ENCODE measurements around the gene HSBP1L1. TPM values are rescaled to one million over a fixed set of nuclear protein-coding genes. Genes with fewer than 3 reads are reported as not detected.

The HSBP1L1 gene
- total and polyA plus RNA-seq, 2 donors (not counting 3 experiments of a cell fraction or from before 2014, with no cell fraction given), result 5.2 to 7.1 TPM

GRCh38 chr18:79955302-79956075 lies 9.0 kb upstream of the HSBP1L1 start:
- dilution Hi-C loops (cut with MboI; ENCODE audit: extremely low pct_ligation_motif_present, low sequenced_read_pairs), result no loop called here
- H3K27ac ChIP-seq (ENCODE audit: insufficient read depth, low read depth, low read length), result no peak overlapping the region
- H3K9ac ChIP-seq (replicated peaks; ENCODE audit: extremely low read depth, insufficient read depth, low read length), result no peak overlapping the region
- H3K4me2 ChIP-seq (ENCODE audit: insufficient read depth, low read length), result no peak overlapping the region
- DNase-seq (ENCODE audit: low read depth, low spot score) (no peak), FAIRE-seq (no peak)
- H3K9me3 ChIP-seq (replicated peaks; ENCODE audit: control insufficient read depth, insufficient read depth, low read length), result no peaks in the 10 kb centered on the region
- H3K36me3 ChIP-seq (ENCODE audit: control insufficient read depth in 2 of 2, extremely low read depth in 1 of 2, insufficient read depth in 2 of 2, low read length in 2 of 2), result no peaks in the 10 kb centered on the region
- no peaks in the 10 kb centered on the region for H4K20me1 ChIP-seq (replicated peaks; ENCODE audit: control insufficient read depth, extremely low read depth, insufficient read depth, low read length)
- H3K9me1 ChIP-seq (replicated peaks; ENCODE audit: control insufficient read depth, extremely low read depth, insufficient read depth, low read length), result no peaks in the 10 kb centered on the region
- peaks cover 6 to 9% of the 10 kb centered on the region in 2 experiments for H3K27me3 ChIP-seq (ENCODE audit: control insufficient read depth in 2 of 2, insufficient read depth in 2 of 2, low read length in 2 of 2)
- TF ChIP-seq FOS (IDR thresholded peaks at IDR 0.05; ENCODE audit: borderline replicate concordance, insufficient read depth, low read length) (no peak), EZH2 (IDR thresholded peaks at IDR 0.05; ENCODE audit: borderline replicate concordance, low read depth, low read length, severe bottlenecking) (no peak), POLR2A (IDR thresholded peaks at IDR 0.05; ENCODE audit: low read depth, low read length) (no peak), MYC (IDR thresholded peaks at IDR 0.05; ENCODE audit: low read depth, low read length) (no peak), POLR2AphosphoS5 (IDR thresholded peaks at IDR 0.05; ENCODE audit: insufficient read depth, low read depth, low read length) (no peak), MAX (IDR thresholded peaks at IDR 0.05; ENCODE audit: insufficient read depth, insufficient read length) (no peak), JUN (IDR thresholded peaks at IDR 0.05; ENCODE audit: borderline replicate concordance, insufficient read depth, insufficient read length, low read depth) (no peak), GATA2 (IDR thresholded peaks at IDR 0.05; ENCODE audit: insufficient read depth, insufficient read length, low read depth, low read length) (no peak)
- TF ChIP-seq, protein P1, sequence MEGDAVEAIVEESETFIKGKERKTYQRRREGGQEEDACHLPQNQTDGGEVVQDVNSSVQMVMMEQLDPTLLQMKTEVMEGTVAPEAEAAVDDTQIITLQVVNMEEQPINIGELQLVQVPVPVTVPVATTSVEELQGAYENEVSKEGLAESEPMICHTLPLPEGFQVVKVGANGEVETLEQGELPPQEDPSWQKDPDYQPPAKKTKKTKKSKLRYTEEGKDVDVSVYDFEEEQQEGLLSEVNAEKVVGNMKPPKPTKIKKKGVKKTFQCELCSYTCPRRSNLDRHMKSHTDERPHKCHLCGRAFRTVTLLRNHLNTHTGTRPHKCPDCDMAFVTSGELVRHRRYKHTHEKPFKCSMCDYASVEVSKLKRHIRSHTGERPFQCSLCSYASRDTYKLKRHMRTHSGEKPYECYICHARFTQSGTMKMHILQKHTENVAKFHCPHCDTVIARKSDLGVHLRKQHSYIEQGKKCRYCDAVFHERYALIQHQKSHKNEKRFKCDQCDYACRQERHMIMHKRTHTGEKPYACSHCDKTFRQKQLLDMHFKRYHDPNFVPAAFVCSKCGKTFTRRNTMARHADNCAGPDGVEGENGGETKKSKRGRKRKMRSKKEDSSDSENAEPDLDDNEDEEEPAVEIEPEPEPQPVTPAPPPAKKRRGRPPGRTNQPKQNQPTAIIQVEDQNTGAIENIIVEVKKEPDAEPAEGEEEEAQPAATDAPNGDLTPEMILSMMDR (IDR thresholded peaks at IDR 0.05; ENCODE audit: extremely low read depth in 1 of 2, insufficient read depth in 1 of 2, low read depth in 1 of 2, low read length in 2 of 2), result no peak
- BruUV-seq (replicated peaks), result no TSS peak
- H3K79me2 ChIP-seq (ENCODE audit: control insufficient read depth, insufficient read depth, low read length), result peaks cover 2% of the 10 kb centered on the region
- intact Hi-C loops (cut with micrococcal nuclease), result loop anchor here (10.0 kb wide), 1 partner anchor 161 kb away; the partner anchor contains the start of gene KCNG2
- no peaks in the 10 kb centered on the region for H3K4me1 ChIP-seq (ENCODE audit: control insufficient read depth, extremely low read depth, insufficient read depth, low read length)
- ChIA-PET CTCF (interaction anchor here (1.2 kb wide), 1 partner anchor 577 kb away, joined by 3 read pairs; no protein-coding TSS in a partner anchor), POLR2A (no interaction called here)
- H3K4me3 ChIP-seq (replicated peaks in 1 of 3; ENCODE audit: insufficient read depth in 1 of 3, low read depth in 1 of 3, low read length in 3 of 3), result no peak overlapping the region
- H2AFZ ChIP-seq (ENCODE audit: low read depth, low read length), result no peak overlapping the region
